Kidney (tissue), 14 donors: ENCODE results near the gene GNAT2. TPM values are rescaled to one million over a fixed set of nuclear protein-coding genes. Genes with fewer than 3 reads are reported as not detected.

Experiments
- DNase-seq, 5 donors: peaks; one replicate each; pipeline ENCODE4 v3.0.0-alpha.2; 2013 to 2020
- FAIRE-seq: peaks from 2 replicates; lab custom pipeline; 2012; peaks lifted over from hg19 to GRCh38; lab: Jason Lieb, UNC
- H3K27ac ChIP-seq, 2 donors: one replicate each; pipeline ENCODE4 v1.7.0; 2013; ENCODE audit warnings: low read depth in 2 of 2, low read length in 2 of 2, inconsistent platforms in 1 of 2
- H3K27me3 ChIP-seq: one replicate; pipeline ENCODE4 v1.7.1; 2013; ENCODE audit warnings: low read length, inconsistent platforms; ENCODE audit not compliant: control insufficient read depth, insufficient read depth
- H3K36me3 ChIP-seq, 3 donors: one replicate each; pipeline versions ENCODE4 v1.7.0 to v1.7.1; 2013; ENCODE audit warnings: low read length in 3 of 3, control low read depth in 1 of 3, inconsistent platforms in 1 of 3; ENCODE audit not compliant: insufficient read depth in 3 of 3, control insufficient read depth in 2 of 3
- H3K4me1 ChIP-seq, 3 donors: one replicate each; pipeline versions ENCODE4 v1.7.0 to v1.7.1; 2013; ENCODE audit warnings: low read length in 3 of 3, inconsistent platforms in 1 of 3, low read depth in 1 of 3; ENCODE audit not compliant: control insufficient read depth in 2 of 3, insufficient read depth in 2 of 3
- H3K4me3 ChIP-seq, 3 donors: one replicate each; pipeline versions ENCODE4 v1.7.0 to v1.8.1; 2013; ENCODE audit warnings: low read length in 3 of 3, control low read depth in 1 of 3, inconsistent platforms in 1 of 3
- H3K9ac ChIP-seq, 3 donors: one replicate each; pipeline versions ENCODE4 v1.7.0 to v1.7.1; 2013; ENCODE audit warnings: low read length in 3 of 3, control low read depth in 1 of 3, inconsistent platforms in 1 of 3
- H3K9me3 ChIP-seq, 3 donors: one replicate each; pipeline versions ENCODE4 v1.7.0 to v1.7.1; 2013; ENCODE audit warnings: low read length in 3 of 3, control low read depth in 1 of 3, inconsistent platforms in 1 of 3; ENCODE audit not compliant: control insufficient read depth in 2 of 3, insufficient read depth in 1 of 3
- intact Hi-C: fragments of 100-400 bp; cut with DNase I; formaldehyde crosslinking; loops from one replicate; pipeline ENCODE4 v1.11.1; 2022
- polyA plus RNA-seq: library from polyadenylated mRNA; stranded (reverse); fragments of 350-450 nt; fragmentation: Illumina TruSeq; extraction: RNeasy Lipid Tissue Mini Kit (QIAGEN cat#74804); gene quantifications from one replicate; pipeline ENCODE4 v1.2.3, GENCODE V29; 2014; ENCODE audit warnings: low read depth, low replicate concordance; ENCODE audit not compliant: insufficient read depth
- total RNA-seq: library from RNA; stranded (reverse); fragmentation: NEBNext Ultra II Directional; extraction: Animal tissue kit (Norgen Biotek cat#: 25700); gene quantifications from one replicate; pipeline ENCODE4 v1.2.1, GENCODE V29; 2021
- TF ChIP-seq, protein P1 (sequence below): IDR thresholded peaks from 3 replicates; pipeline ENCODE4 v1.5.1; 2012; ENCODE audit warnings: mild to moderate bottlenecking, moderate library complexity, borderline replicate concordance; ENCODE audit not compliant: insufficient read depth; ENCODE audit errors: extremely low read depth
- donor health status: control.
- donor health status: control.
- donor health status: control.
- donor health status: control.
- donor health status: control.
- donor health status: DM: yes; HTN: yes; CAD: no.
- donor health status: Normal renal cell carcinoma (clear cell type).

Gene GNAT2
- total and polyA plus RNA-seq, 2 donors from 2014 or later, result not detected

DNA sequence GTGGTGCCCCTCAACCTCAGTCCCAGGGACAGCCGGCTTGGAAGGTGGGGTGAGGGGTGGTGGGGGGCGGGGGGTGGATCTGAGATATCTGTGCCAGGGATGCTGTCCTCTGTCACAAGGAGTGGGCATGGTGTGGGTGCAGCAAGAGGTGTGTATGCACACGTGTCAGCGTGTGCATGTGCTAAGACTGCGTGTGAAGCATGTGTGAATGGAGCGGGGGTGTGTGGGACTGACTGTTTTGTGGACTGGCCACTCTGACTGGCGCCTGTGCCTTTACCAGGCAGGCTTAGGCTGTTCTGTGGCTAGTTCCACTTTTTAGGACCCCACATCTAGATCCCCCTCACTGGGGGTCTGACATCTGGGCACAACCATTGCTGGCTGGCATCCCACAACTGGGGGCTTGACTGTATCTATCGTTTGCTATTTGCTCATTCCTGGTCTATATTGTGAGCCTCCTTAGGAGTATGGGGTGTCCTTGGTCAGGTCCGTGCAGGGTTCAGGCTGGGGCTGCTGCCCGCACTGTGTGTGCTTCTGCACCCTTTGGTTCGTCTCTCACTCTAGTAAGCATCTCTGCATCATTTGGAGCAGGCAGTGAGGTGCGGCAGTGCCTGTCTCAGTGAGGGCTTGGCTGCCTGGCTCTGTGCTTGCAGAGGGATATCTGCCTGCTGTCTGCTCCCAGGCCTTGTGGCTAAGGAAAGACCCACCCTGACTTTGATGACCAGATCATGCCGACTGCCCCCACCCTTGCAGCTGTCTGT is 2.1 kb upstream of the GNAT2 start:
- Histone ChIP-seq H3K4me1 (peaks cover 3 to 34% (median 6%) of the 10 kb centered on the region in 3 donors), H3K27ac (no peak overlapping the region), H3K4me3 (peak overlapping the region; percentile 44 to 95 (median 88)), H3K36me3 (peaks cover 0 to 2% (median 0%) of the 10 kb centered on the region in 3 donors), H3K9me3 (no peaks in the 10 kb centered on the region), H3K9ac (peak overlapping the region in 1 of 3 donors; percentile 99), H3K27me3 (no peaks in the 10 kb centered on the region)
- DNase-seq (peak in 1 of 5 donors; percentile 62), FAIRE-seq (no peak)
- intact Hi-C loops, result loop anchor here (10.0 kb wide), 1 partner anchor 87 kb away; the partner anchor contains the start of gene GPR61
- TF ChIP-seq, protein P1, sequence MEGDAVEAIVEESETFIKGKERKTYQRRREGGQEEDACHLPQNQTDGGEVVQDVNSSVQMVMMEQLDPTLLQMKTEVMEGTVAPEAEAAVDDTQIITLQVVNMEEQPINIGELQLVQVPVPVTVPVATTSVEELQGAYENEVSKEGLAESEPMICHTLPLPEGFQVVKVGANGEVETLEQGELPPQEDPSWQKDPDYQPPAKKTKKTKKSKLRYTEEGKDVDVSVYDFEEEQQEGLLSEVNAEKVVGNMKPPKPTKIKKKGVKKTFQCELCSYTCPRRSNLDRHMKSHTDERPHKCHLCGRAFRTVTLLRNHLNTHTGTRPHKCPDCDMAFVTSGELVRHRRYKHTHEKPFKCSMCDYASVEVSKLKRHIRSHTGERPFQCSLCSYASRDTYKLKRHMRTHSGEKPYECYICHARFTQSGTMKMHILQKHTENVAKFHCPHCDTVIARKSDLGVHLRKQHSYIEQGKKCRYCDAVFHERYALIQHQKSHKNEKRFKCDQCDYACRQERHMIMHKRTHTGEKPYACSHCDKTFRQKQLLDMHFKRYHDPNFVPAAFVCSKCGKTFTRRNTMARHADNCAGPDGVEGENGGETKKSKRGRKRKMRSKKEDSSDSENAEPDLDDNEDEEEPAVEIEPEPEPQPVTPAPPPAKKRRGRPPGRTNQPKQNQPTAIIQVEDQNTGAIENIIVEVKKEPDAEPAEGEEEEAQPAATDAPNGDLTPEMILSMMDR, result no peak

DNA sequence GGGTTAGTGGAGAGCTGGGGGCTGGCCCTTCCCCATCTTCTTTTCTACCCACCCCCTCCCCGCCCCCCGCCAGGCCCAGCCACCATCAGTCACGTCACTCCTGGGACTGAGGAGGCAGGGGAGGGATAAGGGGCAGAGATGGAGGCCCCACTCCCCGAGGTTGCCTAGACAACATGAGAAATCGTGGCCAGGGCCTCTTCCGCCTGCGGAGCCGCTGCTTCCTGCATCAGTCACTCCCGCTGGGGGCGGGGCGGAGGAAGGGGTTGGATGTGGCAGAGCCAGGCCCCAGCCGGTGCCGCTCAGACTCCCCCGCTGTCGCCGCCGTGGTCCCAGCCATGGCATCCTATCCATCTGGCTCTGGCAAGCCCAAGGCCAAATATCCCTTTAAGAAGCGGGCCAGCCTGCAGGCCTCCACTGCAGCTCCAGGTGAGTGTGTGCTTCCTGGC is 1.4 kb upstream of the GNAT2 start:
- Histone ChIP-seq H3K36me3 (no peaks in the 10 kb centered on the region), H3K4me3 (peak overlapping the region; percentile 66 to 95 (median 88)), H3K9me3 (no peaks in the 10 kb centered on the region), H3K27ac (peak overlapping the region; percentile 80 to 87), H3K9ac (peak overlapping the region; percentile 41 to 99 (median 84)), H3K27me3 (no peaks in the 10 kb centered on the region), H3K4me1 (peaks cover 3 to 34% (median 6%) of the 10 kb centered on the region in 3 donors)
- TF ChIP-seq, protein P1, result peak; percentile 7
- intact Hi-C loops, result loop anchor here (10.0 kb wide), 1 partner anchor 86 kb away; the partner anchor contains the start of gene GPR61
- peak; percentile 94 to 98 (median 95) for DNase-seq
- no peak for FAIRE-seq

DNA sequence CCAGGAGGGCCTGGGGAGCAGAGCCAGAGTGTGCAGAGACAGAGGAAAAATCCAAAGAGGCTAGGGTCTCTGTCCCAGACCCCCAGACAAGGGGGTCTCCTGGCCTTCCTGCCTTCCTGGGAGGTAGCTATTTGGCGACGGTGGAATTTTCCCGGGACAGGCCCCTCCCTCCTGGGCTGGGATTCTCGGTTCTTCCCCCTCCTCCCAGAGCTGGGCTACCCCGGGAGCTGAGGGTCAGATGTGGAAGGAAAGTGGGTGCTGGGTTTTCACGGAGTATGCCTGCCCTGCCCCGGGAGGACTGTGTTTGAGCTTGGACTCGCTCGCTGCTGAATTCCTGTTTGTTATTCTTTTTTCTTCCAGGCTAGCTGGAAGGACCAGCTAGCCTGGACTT is 980 bp upstream of the GNAT2 start:
- FAIRE-seq (no peak), DNase-seq (peak; percentile 44 to 77 (median 71))

More for the DNA sequence above, 980 bp upstream of the GNAT2 start:
- peak overlapping the region; percentile 41 to 99 (median 84) for H3K9ac ChIP-seq
- intact Hi-C loops, result loop anchor here (10.0 kb wide), 1 partner anchor 86 kb away; the partner anchor contains the start of gene GPR61
- no peaks in the 10 kb centered on the region for H3K27me3 ChIP-seq
- peak overlapping the region; percentile 66 to 95 (median 88) for H3K4me3 ChIP-seq
- H3K9me3 ChIP-seq, result no peaks in the 10 kb centered on the region
- peak overlapping the region; percentile 80 to 87 for H3K27ac ChIP-seq
- H3K4me1 ChIP-seq, result peaks cover 3 to 34% (median 6%) of the 10 kb centered on the region in 3 donors
- TF ChIP-seq, protein P1, result no peak
- H3K36me3 ChIP-seq, result no peaks in the 10 kb centered on the region
